GM23338 (cell line): ENCODE results near the gene GCFC2.

Experiments used
- CREB1 ChIP-seq: fragments of 250-450 bp; sonication (Bioruptor Pico); IDR thresholded peaks from 2 replicates; pipeline ENCODE4 v1.5.0; 2020; ENCODE audit warnings: low read depth, mild to moderate bottlenecking, moderate library complexity
- EZH2 ChIP-seq: fragments of 200-600 bp; sonication (generic); IDR thresholded peaks from one replicate; pipeline ENCODE4 v1.8.0; 2017; ENCODE audit warnings: antibody characterized with exemption, mild to moderate bottlenecking, low read depth; ENCODE audit not compliant: unreplicated experiment
- EZH2phosphoT487 ChIP-seq: fragments of 200-600 bp; sonication (generic); IDR thresholded peaks from one replicate; pipeline ENCODE4 v1.8.1; 2018; ENCODE audit warnings: antibody characterized with exemption; ENCODE audit not compliant: unreplicated experiment
- JUNB ChIP-seq: IDR thresholded peaks from one replicate; pipeline ENCODE4 v1.6.1; 2016; ENCODE audit warnings: antibody characterized with exemption; ENCODE audit not compliant: unreplicated experiment
- NANOG ChIP-seq: IDR thresholded peaks from 2 replicates; pipeline ENCODE4 v1.6.1; 2016; ENCODE audit warnings: antibody characterized with exemption, borderline replicate concordance
- POLR2AphosphoS5 ChIP-seq: IDR thresholded peaks from 2 replicates; pipeline ENCODE4 v1.6.1; 2016; ENCODE audit warnings: antibody characterized with exemption, low read depth
- ZNF331 ChIP-seq: fragments of 250-450 bp; sonication (Bioruptor Pico); IDR thresholded peaks from 2 replicates; pipeline ENCODE4 v1.5.0; 2020; ENCODE audit warnings: low read depth, mild to moderate bottlenecking, moderate library complexity
- TF ChIP-seq, protein P1 (sequence below), 2 experiments: fragments of 200-600 bp in 1 of 2; sonication (generic) in 1 of 2; conservative IDR thresholded peaks; 2 replicates each; pipeline versions ENCODE4 v1.5.1 to v1.6.1; 2016 to 2017; ENCODE audit warnings: antibody characterized with exemption in 2 of 2, low read depth in 2 of 2, mild to moderate bottlenecking in 2 of 2, moderate library complexity in 1 of 2
- TF ChIP-seq, protein P2 (sequence below): IDR thresholded peaks from one replicate; pipeline ENCODE4 v1.6.1; 2018; ENCODE audit warnings: antibody characterized with exemption; ENCODE audit not compliant: unreplicated experiment
- TF ChIP-seq, protein P3 (sequence below): fragments of 250-450 bp; sonication (Bioruptor Pico); IDR thresholded peaks from 2 replicates; pipeline ENCODE4 v1.5.0; 2020; ENCODE audit warnings: mild to moderate bottlenecking, moderate library complexity
- TF ChIP-seq, protein P4 (sequence below): IDR thresholded peaks from 2 replicates; pipeline ENCODE4 v1.6.1; 2016; ENCODE audit warnings: antibody characterized with exemption

DNA sequence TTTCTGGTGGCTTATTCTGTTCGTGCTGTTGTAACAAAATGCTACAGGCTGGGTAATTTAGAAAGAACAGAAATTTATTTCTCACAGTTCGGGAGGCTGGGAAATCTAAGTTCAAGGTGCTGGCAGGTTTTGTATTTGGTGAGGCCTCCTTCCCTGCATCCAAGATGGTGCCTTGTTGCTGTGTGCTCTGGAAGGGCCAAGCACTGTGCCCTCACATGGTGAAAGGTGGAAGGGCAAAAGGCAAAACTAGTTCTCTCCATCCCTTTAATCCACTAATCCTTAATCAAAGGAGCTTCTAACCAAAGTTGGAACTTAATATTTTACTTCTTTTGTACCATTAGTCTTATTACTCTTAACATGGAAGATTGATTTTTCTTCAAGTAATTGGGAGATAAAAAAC lies 56.7 kb downstream of the GCFC2 start:
- TF ChIP-seq, protein P1, sequence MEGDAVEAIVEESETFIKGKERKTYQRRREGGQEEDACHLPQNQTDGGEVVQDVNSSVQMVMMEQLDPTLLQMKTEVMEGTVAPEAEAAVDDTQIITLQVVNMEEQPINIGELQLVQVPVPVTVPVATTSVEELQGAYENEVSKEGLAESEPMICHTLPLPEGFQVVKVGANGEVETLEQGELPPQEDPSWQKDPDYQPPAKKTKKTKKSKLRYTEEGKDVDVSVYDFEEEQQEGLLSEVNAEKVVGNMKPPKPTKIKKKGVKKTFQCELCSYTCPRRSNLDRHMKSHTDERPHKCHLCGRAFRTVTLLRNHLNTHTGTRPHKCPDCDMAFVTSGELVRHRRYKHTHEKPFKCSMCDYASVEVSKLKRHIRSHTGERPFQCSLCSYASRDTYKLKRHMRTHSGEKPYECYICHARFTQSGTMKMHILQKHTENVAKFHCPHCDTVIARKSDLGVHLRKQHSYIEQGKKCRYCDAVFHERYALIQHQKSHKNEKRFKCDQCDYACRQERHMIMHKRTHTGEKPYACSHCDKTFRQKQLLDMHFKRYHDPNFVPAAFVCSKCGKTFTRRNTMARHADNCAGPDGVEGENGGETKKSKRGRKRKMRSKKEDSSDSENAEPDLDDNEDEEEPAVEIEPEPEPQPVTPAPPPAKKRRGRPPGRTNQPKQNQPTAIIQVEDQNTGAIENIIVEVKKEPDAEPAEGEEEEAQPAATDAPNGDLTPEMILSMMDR (conservative IDR thresholded peaks at IDR 0.05; ENCODE audit: low read depth in 2 of 2): peak; percentile 32 to 33; a peak in 3 of 4 replicates
- TF ChIP-seq POLR2AphosphoS5 (no peak), EZH2phosphoT487 (no peak), EZH2 (no peak), NANOG (no peak), CREB1 (no peak), JUNB (no peak), ZNF331 (CRISPR knock-in tag) (no peak)
- TF ChIP-seq, protein P2, sequence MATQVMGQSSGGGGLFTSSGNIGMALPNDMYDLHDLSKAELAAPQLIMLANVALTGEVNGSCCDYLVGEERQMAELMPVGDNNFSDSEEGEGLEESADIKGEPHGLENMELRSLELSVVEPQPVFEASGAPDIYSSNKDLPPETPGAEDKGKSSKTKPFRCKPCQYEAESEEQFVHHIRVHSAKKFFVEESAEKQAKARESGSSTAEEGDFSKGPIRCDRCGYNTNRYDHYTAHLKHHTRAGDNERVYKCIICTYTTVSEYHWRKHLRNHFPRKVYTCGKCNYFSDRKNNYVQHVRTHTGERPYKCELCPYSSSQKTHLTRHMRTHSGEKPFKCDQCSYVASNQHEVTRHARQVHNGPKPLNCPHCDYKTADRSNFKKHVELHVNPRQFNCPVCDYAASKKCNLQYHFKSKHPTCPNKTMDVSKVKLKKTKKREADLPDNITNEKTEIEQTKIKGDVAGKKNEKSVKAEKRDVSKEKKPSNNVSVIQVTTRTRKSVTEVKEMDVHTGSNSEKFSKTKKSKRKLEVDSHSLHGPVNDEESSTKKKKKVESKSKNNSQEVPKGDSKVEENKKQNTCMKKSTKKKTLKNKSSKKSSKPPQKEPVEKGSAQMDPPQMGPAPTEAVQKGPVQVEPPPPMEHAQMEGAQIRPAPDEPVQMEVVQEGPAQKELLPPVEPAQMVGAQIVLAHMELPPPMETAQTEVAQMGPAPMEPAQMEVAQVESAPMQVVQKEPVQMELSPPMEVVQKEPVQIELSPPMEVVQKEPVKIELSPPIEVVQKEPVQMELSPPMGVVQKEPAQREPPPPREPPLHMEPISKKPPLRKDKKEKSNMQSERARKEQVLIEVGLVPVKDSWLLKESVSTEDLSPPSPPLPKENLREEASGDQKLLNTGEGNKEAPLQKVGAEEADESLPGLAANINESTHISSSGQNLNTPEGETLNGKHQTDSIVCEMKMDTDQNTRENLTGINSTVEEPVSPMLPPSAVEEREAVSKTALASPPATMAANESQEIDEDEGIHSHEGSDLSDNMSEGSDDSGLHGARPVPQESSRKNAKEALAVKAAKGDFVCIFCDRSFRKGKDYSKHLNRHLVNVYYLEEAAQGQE: no peak
- TF ChIP-seq, protein P3, sequence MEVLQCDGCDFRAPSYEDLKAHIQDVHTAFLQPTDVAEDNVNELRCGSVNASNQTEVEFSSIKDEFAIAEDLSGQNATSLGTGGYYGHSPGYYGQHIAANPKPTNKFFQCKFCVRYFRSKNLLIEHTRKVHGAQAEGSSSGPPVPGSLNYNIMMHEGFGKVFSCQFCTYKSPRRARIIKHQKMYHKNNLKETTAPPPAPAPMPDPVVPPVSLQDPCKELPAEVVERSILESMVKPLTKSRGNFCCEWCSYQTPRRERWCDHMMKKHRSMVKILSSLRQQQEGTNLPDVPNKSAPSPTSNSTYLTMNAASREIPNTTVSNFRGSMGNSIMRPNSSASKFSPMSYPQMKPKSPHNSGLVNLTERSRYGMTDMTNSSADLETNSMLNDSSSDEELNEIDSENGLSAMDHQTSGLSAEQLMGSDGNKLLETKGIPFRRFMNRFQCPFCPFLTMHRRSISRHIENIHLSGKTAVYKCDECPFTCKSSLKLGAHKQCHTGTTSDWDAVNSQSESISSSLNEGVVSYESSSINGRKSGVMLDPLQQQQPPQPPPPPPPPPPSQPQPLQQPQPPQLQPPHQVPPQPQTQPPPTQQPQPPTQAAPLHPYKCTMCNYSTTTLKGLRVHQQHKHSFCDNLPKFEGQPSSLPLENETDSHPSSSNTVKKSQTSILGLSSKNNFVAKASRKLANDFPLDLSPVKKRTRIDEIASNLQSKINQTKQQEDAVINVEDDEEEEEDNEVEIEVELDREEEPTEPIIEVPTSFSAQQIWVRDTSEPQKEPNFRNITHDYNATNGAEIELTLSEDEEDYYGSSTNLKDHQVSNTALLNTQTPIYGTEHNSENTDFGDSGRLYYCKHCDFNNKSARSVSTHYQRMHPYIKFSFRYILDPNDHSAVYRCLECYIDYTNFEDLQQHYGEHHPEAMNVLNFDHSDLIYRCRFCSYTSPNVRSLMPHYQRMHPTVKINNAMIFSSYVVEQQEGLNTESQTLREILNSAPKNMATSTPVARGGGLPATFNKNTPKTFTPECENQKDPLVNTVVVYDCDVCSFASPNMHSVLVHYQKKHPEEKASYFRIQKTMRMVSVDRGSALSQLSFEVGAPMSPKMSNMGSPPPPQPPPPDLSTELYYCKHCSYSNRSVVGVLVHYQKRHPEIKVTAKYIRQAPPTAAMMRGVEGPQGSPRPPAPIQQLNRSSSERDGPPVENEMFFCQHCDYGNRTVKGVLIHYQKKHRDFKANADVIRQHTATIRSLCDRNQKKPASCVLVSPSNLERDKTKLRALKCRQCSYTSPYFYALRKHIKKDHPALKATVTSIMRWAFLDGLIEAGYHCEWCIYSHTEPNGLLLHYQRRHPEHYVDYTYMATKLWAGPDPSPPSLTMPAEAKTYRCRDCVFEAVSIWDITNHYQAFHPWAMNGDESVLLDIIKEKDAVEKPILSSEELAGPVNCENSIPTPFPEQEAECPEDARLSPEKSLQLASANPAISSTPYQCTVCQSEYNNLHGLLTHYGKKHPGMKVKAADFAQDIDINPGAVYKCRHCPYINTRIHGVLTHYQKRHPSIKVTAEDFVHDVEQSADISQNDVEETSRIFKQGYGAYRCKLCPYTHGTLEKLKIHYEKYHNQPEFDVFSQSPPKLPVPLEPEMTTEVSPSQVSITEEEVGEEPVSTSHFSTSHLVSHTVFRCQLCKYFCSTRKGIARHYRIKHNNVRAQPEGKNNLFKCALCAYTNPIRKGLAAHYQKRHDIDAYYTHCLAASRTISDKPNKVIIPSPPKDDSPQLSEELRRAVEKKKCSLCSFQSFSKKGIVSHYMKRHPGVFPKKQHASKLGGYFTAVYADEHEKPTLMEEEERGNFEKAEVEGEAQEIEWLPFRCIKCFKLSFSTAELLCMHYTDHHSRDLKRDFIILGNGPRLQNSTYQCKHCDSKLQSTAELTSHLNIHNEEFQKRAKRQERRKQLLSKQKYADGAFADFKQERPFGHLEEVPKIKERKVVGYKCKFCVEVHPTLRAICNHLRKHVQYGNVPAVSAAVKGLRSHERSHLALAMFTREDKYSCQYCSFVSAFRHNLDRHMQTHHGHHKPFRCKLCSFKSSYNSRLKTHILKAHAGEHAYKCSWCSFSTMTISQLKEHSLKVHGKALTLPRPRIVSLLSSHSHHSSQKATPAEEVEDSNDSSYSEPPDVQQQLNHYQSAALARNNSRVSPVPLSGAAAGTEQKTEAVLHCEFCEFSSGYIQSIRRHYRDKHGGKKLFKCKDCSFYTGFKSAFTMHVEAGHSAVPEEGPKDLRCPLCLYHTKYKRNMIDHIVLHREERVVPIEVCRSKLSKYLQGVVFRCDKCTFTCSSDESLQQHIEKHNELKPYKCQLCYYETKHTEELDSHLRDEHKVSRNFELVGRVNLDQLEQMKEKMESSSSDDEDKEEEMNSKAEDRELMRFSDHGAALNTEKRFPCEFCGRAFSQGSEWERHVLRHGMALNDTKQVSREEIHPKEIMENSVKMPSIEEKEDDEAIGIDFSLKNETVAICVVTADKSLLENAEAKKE (CRISPR knock-in tag): no peak
- TF ChIP-seq, protein P4, sequence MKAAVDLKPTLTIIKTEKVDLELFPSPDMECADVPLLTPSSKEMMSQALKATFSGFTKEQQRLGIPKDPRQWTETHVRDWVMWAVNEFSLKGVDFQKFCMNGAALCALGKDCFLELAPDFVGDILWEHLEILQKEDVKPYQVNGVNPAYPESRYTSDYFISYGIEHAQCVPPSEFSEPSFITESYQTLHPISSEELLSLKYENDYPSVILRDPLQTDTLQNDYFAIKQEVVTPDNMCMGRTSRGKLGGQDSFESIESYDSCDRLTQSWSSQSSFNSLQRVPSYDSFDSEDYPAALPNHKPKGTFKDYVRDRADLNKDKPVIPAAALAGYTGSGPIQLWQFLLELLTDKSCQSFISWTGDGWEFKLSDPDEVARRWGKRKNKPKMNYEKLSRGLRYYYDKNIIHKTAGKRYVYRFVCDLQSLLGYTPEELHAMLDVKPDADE: no peak
